ENCODE data around the gene E4F1.

GRCh38 chr16:2180962-2181923, 42.1 kb upstream of the E4F1 start:
- no peak for TF ChIP-seq POLR2A (IDR thresholded peaks at IDR 0.05; ENCODE audit: low read length)
- no peak for TF ChIP-seq GATA1 (IDR thresholded peaks at IDR 0.05; ENCODE audit: low read depth, low read length)
